Skeletal muscle satellite cell (primary cell): ENCODE measurements around the gene SMURF1.
"Not testable (repeated sequence)": the region's sequence is repeated elsewhere in the genome, so short reads cannot be mapped to it uniquely, and the experiment has no call there.

Experiments
- H3K27me3 ChIP-seq: 2 replicates; pipeline ENCODE4 v1.7.0; 2013; ENCODE audit warnings: low read length; ENCODE audit not compliant: control insufficient read depth, insufficient read depth
- H3K36me3 ChIP-seq: 2 replicates; pipeline ENCODE4 v1.7.0; 2013; ENCODE audit warnings: mild to moderate bottlenecking, control low read depth, low read length; ENCODE audit not compliant: insufficient read depth
- H3K4me1 ChIP-seq: 2 replicates; pipeline ENCODE4 v1.7.0; 2013; ENCODE audit warnings: low read length; ENCODE audit not compliant: control insufficient read depth, insufficient read depth
- H3K4me2 ChIP-seq: 2 replicates; pipeline ENCODE4 v1.7.0; 2013; ENCODE audit warnings: mild to moderate bottlenecking, low read length
- H3K4me3 ChIP-seq: 2 replicates; pipeline ENCODE4 v1.7.0; 2013; ENCODE audit warnings: low read length
- H3K9ac ChIP-seq: 2 replicates; pipeline ENCODE4 v1.7.0; 2013; ENCODE audit warnings: mild to moderate bottlenecking, low read depth, low read length, moderate library complexity
- H3K9me3 ChIP-seq: replicated peaks from 2 replicates; pipeline ENCODE4 v1.7.0; 2013; ENCODE audit warnings: mild to moderate bottlenecking, control low read depth, low read length

SMURF1 gene

GRCh38 chr7:99102809-99103690, 40.9 kb downstream of the SMURF1 start:
- Histone ChIP-seq H3K4me1 (peaks cover 44% of the 10 kb centered on the region), H3K27me3 (no peaks in the 10 kb centered on the region), H3K9me3 (no peaks in the 10 kb centered on the region), H3K4me2 (peak overlapping the region; percentile 73), H3K9ac (peak overlapping the region; percentile 71), H3K4me3 (peak overlapping the region; percentile 37), H3K36me3 (no peaks in the 10 kb centered on the region)

GRCh38 chr7:99102361-99102760, 41.5 kb downstream of the SMURF1 start:
- Histone ChIP-seq H3K4me3 (no peak overlapping the region), H3K9me3 (no peaks in the 10 kb centered on the region), H3K4me1 (peaks cover 37% of the 10 kb centered on the region), H3K9ac (peak overlapping the region; percentile 71), H3K27me3 (no peaks in the 10 kb centered on the region), H3K36me3 (no peaks in the 10 kb centered on the region), H3K4me2 (peak overlapping the region; percentile 73)

GRCh38 chr7:99101516-99101915, 42.4 kb downstream of the SMURF1 start:
- not testable (repeated sequence) for H3K4me3 ChIP-seq, H3K9ac ChIP-seq, H3K27me3 ChIP-seq, H3K4me2 ChIP-seq, H3K9me3 ChIP-seq, H3K36me3 ChIP-seq
- H3K4me1 ChIP-seq: peaks cover 31% of the 10 kb centered on the region

GRCh38 chr7:99099499-99100077, 44.3 kb downstream of the SMURF1 start:
- no peaks in the 10 kb centered on the region for H3K36me3 ChIP-seq
- H3K27me3 ChIP-seq: no peaks in the 10 kb centered on the region
- H3K4me1 ChIP-seq: peaks cover 30% of the 10 kb centered on the region
- H3K4me3 ChIP-seq: no peak overlapping the region
- no peak overlapping the region for H3K4me2 ChIP-seq
- no peak overlapping the region for H3K9ac ChIP-seq
- H3K9me3 ChIP-seq: no peaks in the 10 kb centered on the region

GRCh38 chr7:99098824-99099498, 44.9 kb downstream of the SMURF1 start:
- Histone ChIP-seq H3K9ac (no peak overlapping the region), H3K36me3 (no peaks in the 10 kb centered on the region), H3K27me3 (no peaks in the 10 kb centered on the region), H3K9me3 (no peaks in the 10 kb centered on the region), H3K4me3 (no peak overlapping the region), H3K4me1 (peaks cover 25% of the 10 kb centered on the region), H3K4me2 (no peak overlapping the region)

- Histone ChIP-seq H3K27me3 (no peaks in the 10 kb centered on the region), H3K9me3 (no peaks in the 10 kb centered on the region), H3K9ac (no peak overlapping the region), H3K4me1 (peaks cover 20% of the 10 kb centered on the region), H3K4me2 (no peak overlapping the region), H3K36me3 (no peaks in the 10 kb centered on the region), H3K4me3 (no peak overlapping the region)
Measured at GRCh38 chr7:99098286-99098823, 45.6 kb downstream of the SMURF1 start.

GRCh38 chr7:99097730-99098129, 46.2 kb downstream of the SMURF1 start:
- no peak overlapping the region for H3K9ac ChIP-seq
- H3K4me1 ChIP-seq: peaks cover 14% of the 10 kb centered on the region
- no peaks in the 10 kb centered on the region for H3K27me3 ChIP-seq
- H3K36me3 ChIP-seq: no peaks in the 10 kb centered on the region
- no peak overlapping the region for H3K4me2 ChIP-seq
- H3K9me3 ChIP-seq: no peaks in the 10 kb centered on the region
- no peak overlapping the region for H3K4me3 ChIP-seq

GRCh38 chr7:99096124-99096887, 47.6 kb downstream of the SMURF1 start:
- Histone ChIP-seq H3K36me3 (no peaks in the 10 kb centered on the region), H3K9ac (no peak overlapping the region), H3K9me3 (no peaks in the 10 kb centered on the region), H3K4me3 (no peak overlapping the region), H3K4me1 (peaks cover 11% of the 10 kb centered on the region), H3K27me3 (no peaks in the 10 kb centered on the region), H3K4me2 (no peak overlapping the region)

- H3K9me3 ChIP-seq: no peaks in the 10 kb centered on the region
- H3K4me3 ChIP-seq: no peak overlapping the region
- no peaks in the 10 kb centered on the region for H3K27me3 ChIP-seq
- no peaks in the 10 kb centered on the region for H3K36me3 ChIP-seq
- H3K4me2 ChIP-seq: no peak overlapping the region
- H3K4me1 ChIP-seq: peaks cover 13% of the 10 kb centered on the region
- H3K9ac ChIP-seq: no peak overlapping the region
Measured at GRCh38 chr7:99095698-99096097, 48.2 kb downstream of the SMURF1 start.

GRCh38 chr7:99094401-99094800, 49.5 kb downstream of the SMURF1 start:
- Histone ChIP-seq H3K27me3 (no peaks in the 10 kb centered on the region), H3K4me1 (peaks cover 13% of the 10 kb centered on the region), H3K36me3 (no peaks in the 10 kb centered on the region), H3K4me3 (no peak overlapping the region), H3K9me3 (no peaks in the 10 kb centered on the region), H3K9ac (no peak overlapping the region), H3K4me2 (no peak overlapping the region)
